Astrocyte (in vitro differentiated cells and primary cell): ENCODE measurements around the gene EYS. TPM values are rescaled to one million over a fixed set of nuclear protein-coding genes. Genes with fewer than 3 reads are reported as not detected.

Experiments used
- DNase-seq: peaks from one replicate; pipeline ENCODE4 v3.0.0-alpha.2; 2010; ENCODE audit warnings: low read depth
- FAIRE-seq: peaks from 2 replicates; lab custom pipeline; 2011; peaks lifted over from hg19 to GRCh38; lab: Jason Lieb, UNC
- H2AFZ ChIP-seq: 2 replicates; pipeline ENCODE4 v1.6.0; 2012; ENCODE audit warnings: low read depth, low read length, inconsistent platforms
- H3K27ac ChIP-seq: 2 replicates; pipeline ENCODE4 v1.5.1; 2011; ENCODE audit warnings: low read depth, low read length, inconsistent platforms
- H3K27me3 ChIP-seq: 2 replicates; pipeline ENCODE4 v1.6.0; 2011; ENCODE audit warnings: low read length, inconsistent platforms; ENCODE audit not compliant: insufficient read depth
- H3K36me3 ChIP-seq: 2 replicates; pipeline ENCODE4 v1.5.1; 2011; ENCODE audit warnings: low read length, inconsistent platforms; ENCODE audit not compliant: insufficient read depth
- H3K4me1 ChIP-seq: 2 replicates; pipeline ENCODE4 v1.5.1; 2011; ENCODE audit warnings: low read length, inconsistent platforms; ENCODE audit not compliant: insufficient read depth
- H3K4me2 ChIP-seq: 2 replicates; pipeline ENCODE4 v1.6.0; 2012; ENCODE audit warnings: low read length, inconsistent platforms
- H3K4me3 ChIP-seq: 2 replicates; pipeline ENCODE4 v1.5.1; 2011; ENCODE audit warnings: low read depth, mild to moderate bottlenecking, low read length, inconsistent platforms; ENCODE audit not compliant: insufficient read depth
- H3K79me2 ChIP-seq: 2 replicates; pipeline ENCODE4 v1.6.0; 2012; ENCODE audit warnings: mild to moderate bottlenecking, low read length, inconsistent platforms; ENCODE audit not compliant: insufficient read depth
- H3K9ac ChIP-seq: 2 replicates; pipeline ENCODE4 v1.6.0; 2012; ENCODE audit warnings: mild to moderate bottlenecking, low read length, inconsistent platforms
- H3K9me3 ChIP-seq: 2 replicates; pipeline ENCODE4 v1.5.1; 2012; ENCODE audit warnings: low read depth, mild to moderate bottlenecking, low read length, inconsistent platforms; ENCODE audit not compliant: insufficient read depth
- H4K20me1 ChIP-seq: 2 replicates; pipeline ENCODE4 v1.6.0; 2012; ENCODE audit warnings: low read length, inconsistent platforms; ENCODE audit not compliant: insufficient read depth
- H3K27ac Mint-ChIP-seq: one replicate; pipeline ENCODE4 v1.8.0; 2021; ENCODE audit warnings: mild to moderate bottlenecking, mixed read lengths; ENCODE audit not compliant: unreplicated experiment
- H3K27me3 Mint-ChIP-seq: one replicate; pipeline ENCODE4 v1.8.0; 2021; ENCODE audit warnings: low read depth, mixed read lengths; ENCODE audit not compliant: unreplicated experiment
- H3K36me3 Mint-ChIP-seq: one replicate; pipeline ENCODE4 v1.8.0; 2021; ENCODE audit warnings: low read depth, mixed read lengths; ENCODE audit not compliant: unreplicated experiment
- H3K4me1 Mint-ChIP-seq: one replicate; pipeline ENCODE4 v1.8.0; 2021; ENCODE audit warnings: low read depth, mixed read lengths; ENCODE audit not compliant: unreplicated experiment
- H3K4me3 Mint-ChIP-seq: one replicate; pipeline ENCODE4 v1.8.0; 2021; ENCODE audit warnings: mild to moderate bottlenecking, moderate library complexity, mixed read lengths; ENCODE audit not compliant: unreplicated experiment
- H3K9me3 Mint-ChIP-seq: one replicate; pipeline ENCODE4 v1.8.0; 2021; ENCODE audit warnings: mild to moderate bottlenecking, mixed read lengths; ENCODE audit not compliant: unreplicated experiment
- EZH2 ChIP-seq: IDR thresholded peaks from 2 replicates; pipeline ENCODE4 v1.6.1; 2012; ENCODE audit warnings: mild to moderate bottlenecking, low read length, inconsistent platforms; ENCODE audit not compliant: insufficient read depth
- total RNA-seq: library from RNA; stranded (reverse); gene quantifications from 2 replicates; pipeline ENCODE4 v1.2.1, GENCODE V29; 2021
- TF ChIP-seq, protein P1 (sequence below): IDR thresholded peaks from 2 replicates; pipeline ENCODE4 v1.5.1; 2011; ENCODE audit warnings: low read depth, mild to moderate bottlenecking, inconsistent platforms, low read length, moderate library complexity; ENCODE audit not compliant: insufficient read depth

The EYS gene
- total RNA-seq, 1 donor from 2014 or later, result 0.16 TPM

DNA sequence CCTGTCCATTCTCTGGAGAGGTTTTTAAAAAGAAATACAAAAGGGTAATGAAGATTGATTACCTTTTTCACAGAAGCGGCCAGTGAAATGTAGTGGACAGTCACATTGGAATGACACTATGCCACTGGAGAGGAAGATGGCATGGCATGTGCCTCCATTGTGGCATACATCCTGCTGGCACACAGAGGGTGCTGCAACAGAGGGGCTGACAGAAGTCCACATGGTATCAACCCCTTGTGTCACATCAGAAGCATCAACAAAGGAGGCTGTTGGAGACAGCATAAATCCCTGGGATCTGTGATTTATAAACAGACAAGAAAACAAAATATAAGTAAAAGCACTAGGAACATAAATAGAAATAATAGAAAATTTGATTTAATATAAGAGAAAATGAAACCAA lies 1476.5 kb downstream of the EYS start:
- Histone ChIP-seq H3K27me3 (no peaks in the 10 kb centered on the region), H4K20me1 (no peaks in the 10 kb centered on the region), H3K4me3 (no peak overlapping the region), H3K9me3 (no peaks in the 10 kb centered on the region), H3K4me1 (no peaks in the 10 kb centered on the region), H3K4me2 (no peak overlapping the region), H3K27ac (no peak overlapping the region), H2AFZ (no peak overlapping the region), H3K9ac (no peak overlapping the region), H3K79me2 (no peaks in the 10 kb centered on the region), H3K36me3 (no peaks in the 10 kb centered on the region)
- H3K27me3 Mint-ChIP-seq, result no peaks in the 10 kb centered on the region
- H3K4me3 Mint-ChIP-seq, result no peak overlapping the region
- no peaks in the 10 kb centered on the region for H3K9me3 Mint-ChIP-seq
- FAIRE-seq (no peak), DNase-seq (no peak)
- no peak for TF ChIP-seq EZH2
- TF ChIP-seq, protein P1, sequence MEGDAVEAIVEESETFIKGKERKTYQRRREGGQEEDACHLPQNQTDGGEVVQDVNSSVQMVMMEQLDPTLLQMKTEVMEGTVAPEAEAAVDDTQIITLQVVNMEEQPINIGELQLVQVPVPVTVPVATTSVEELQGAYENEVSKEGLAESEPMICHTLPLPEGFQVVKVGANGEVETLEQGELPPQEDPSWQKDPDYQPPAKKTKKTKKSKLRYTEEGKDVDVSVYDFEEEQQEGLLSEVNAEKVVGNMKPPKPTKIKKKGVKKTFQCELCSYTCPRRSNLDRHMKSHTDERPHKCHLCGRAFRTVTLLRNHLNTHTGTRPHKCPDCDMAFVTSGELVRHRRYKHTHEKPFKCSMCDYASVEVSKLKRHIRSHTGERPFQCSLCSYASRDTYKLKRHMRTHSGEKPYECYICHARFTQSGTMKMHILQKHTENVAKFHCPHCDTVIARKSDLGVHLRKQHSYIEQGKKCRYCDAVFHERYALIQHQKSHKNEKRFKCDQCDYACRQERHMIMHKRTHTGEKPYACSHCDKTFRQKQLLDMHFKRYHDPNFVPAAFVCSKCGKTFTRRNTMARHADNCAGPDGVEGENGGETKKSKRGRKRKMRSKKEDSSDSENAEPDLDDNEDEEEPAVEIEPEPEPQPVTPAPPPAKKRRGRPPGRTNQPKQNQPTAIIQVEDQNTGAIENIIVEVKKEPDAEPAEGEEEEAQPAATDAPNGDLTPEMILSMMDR, result no peak
- no peaks in the 10 kb centered on the region for H3K36me3 Mint-ChIP-seq
- no peak overlapping the region for H3K27ac Mint-ChIP-seq
- no peaks in the 10 kb centered on the region for H3K4me1 Mint-ChIP-seq

- no peaks in the 10 kb centered on the region for H3K27me3 ChIP-seq
- Mint-ChIP-seq H3K4me1 (no peaks in the 10 kb centered on the region), H3K4me3 (no peak overlapping the region)
These were observed 1479.2 kb downstream of the EYS start for GRCh38 chr6:64227863-64228262.

DNA sequence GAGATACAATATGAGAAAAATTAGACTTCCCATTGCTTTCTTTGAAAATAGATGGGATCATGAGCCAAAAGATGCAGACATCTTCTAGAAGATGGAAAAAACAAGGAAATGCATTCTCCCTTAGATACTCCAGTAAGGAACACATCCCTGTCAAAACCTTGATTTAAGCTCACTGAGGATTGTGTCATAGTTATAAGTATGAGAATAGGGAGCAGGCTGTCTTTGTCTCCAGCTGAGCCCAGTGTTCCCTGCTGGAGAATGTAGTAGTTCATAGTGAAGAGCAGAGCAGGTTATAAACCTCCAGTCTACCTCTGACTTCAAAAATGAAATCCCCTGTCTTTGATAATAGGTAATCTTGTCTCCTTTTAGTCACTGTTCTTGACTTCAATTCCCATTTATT lies 1481.5 kb downstream of the EYS start:
- no peaks in the 10 kb centered on the region for H3K4me1 ChIP-seq
- no peaks in the 10 kb centered on the region for H3K36me3 Mint-ChIP-seq
- H3K9me3 Mint-ChIP-seq, result no peaks in the 10 kb centered on the region
- DNase-seq (no peak), FAIRE-seq (no peak)
- no peaks in the 10 kb centered on the region for H3K9me3 ChIP-seq
- no peak overlapping the region for H2AFZ ChIP-seq
- H3K79me2 ChIP-seq, result no peaks in the 10 kb centered on the region
- H3K27me3 Mint-ChIP-seq, result no peaks in the 10 kb centered on the region
- H3K4me2 ChIP-seq, result no peak overlapping the region
- H3K4me1 Mint-ChIP-seq, result no peaks in the 10 kb centered on the region
- no peak overlapping the region for H3K27ac ChIP-seq
- H3K4me3 ChIP-seq, result no peak overlapping the region
- no peaks in the 10 kb centered on the region for H3K36me3 ChIP-seq
- H3K27me3 ChIP-seq, result no peaks in the 10 kb centered on the region
- no peak overlapping the region for H3K4me3 Mint-ChIP-seq
- H3K9ac ChIP-seq, result no peak overlapping the region
- TF ChIP-seq, protein P1, result no peak
- TF ChIP-seq EZH2, result no peak
- H3K27ac Mint-ChIP-seq, result no peak overlapping the region
- H4K20me1 ChIP-seq, result no peaks in the 10 kb centered on the region

More at GRCh38 chr6:64227863-64228262, 1479.2 kb downstream of the EYS start:
- DNase-seq (no peak), FAIRE-seq (no peak)
- H2AFZ ChIP-seq, result no peak overlapping the region
- no peaks in the 10 kb centered on the region for H3K36me3 Mint-ChIP-seq
- no peak for TF ChIP-seq EZH2
- TF ChIP-seq, protein P1, result no peak
- H3K36me3 ChIP-seq, result no peaks in the 10 kb centered on the region
- no peaks in the 10 kb centered on the region for H3K79me2 ChIP-seq
- no peak overlapping the region for H3K27ac Mint-ChIP-seq
- H3K27me3 Mint-ChIP-seq, result no peaks in the 10 kb centered on the region
- H3K9ac ChIP-seq, result no peak overlapping the region
- no peaks in the 10 kb centered on the region for H3K9me3 Mint-ChIP-seq
- no peaks in the 10 kb centered on the region for H4K20me1 ChIP-seq
- H3K4me2 ChIP-seq, result no peak overlapping the region
- H3K9me3 ChIP-seq, result no peaks in the 10 kb centered on the region
- H3K27ac ChIP-seq, result no peak overlapping the region
- no peaks in the 10 kb centered on the region for H3K4me1 ChIP-seq
- H3K4me3 ChIP-seq, result no peak overlapping the region
